DOHH2 (cell line): ENCODE results near the gene MED12L.
"Not testable (repeated sequence)": the region's sequence is repeated elsewhere in the genome, so short reads cannot be mapped to it uniquely, and the experiment has no call there.

Experiments used
- H3F3A ChIP-seq: fragments of 200-600 bp; sonication (generic), shearing (Covaris generic); 2 replicates; pipeline ENCODE4 v1.6.0; 2016; ENCODE audit warnings: antibody characterized with exemption, mild to moderate bottlenecking; ENCODE audit not compliant: control insufficient read depth, insufficient read depth
- H3K27ac ChIP-seq: fragments of 200-600 bp; sonication (generic); 2 replicates; pipeline ENCODE4 v1.5.1; 2014; ENCODE audit warnings: low read depth, mild to moderate bottlenecking, low read length, moderate library complexity
- H3K27me3 ChIP-seq: fragments of 200-600 bp; sonication (generic); 2 replicates; pipeline ENCODE4 v1.6.1; 2014; ENCODE audit warnings: mild to moderate bottlenecking, low read length, mixed read lengths; ENCODE audit not compliant: control insufficient read depth
- H3K36me3 ChIP-seq: fragments of 200-600 bp; sonication (generic); 2 replicates; pipeline ENCODE4 v1.6.1; 2014; ENCODE audit warnings: mild to moderate bottlenecking, low read length, moderate library complexity, mixed read lengths; ENCODE audit not compliant: control insufficient read depth
- H3K4me1 ChIP-seq: fragments of 200-600 bp; sonication (generic); 2 replicates; pipeline ENCODE4 v1.6.1; 2014; ENCODE audit warnings: mild to moderate bottlenecking, low read length, mixed read lengths; ENCODE audit not compliant: control insufficient read depth
- H3K4me2 ChIP-seq: fragments of 200-600 bp; sonication (generic); 2 replicates; pipeline ENCODE4 v1.6.0; 2014; ENCODE audit warnings: mild to moderate bottlenecking, low read length, moderate library complexity
- H3K4me3 ChIP-seq: fragments of 200-600 bp; sonication (generic); 2 replicates; pipeline ENCODE4 v1.5.1; 2014; ENCODE audit warnings: mild to moderate bottlenecking, low read length, mixed read lengths
- H3K79me2 ChIP-seq: fragments of 200-600 bp; sonication (generic); 2 replicates; pipeline ENCODE4 v1.6.1; 2014; ENCODE audit warnings: mild to moderate bottlenecking, low read length, mixed read lengths; ENCODE audit not compliant: control insufficient read depth
- H3K9me2 ChIP-seq: fragments of 200-600 bp; sonication (generic); replicated peaks from 2 replicates; pipeline ENCODE4 v1.6.1; 2014; ENCODE audit warnings: mild to moderate bottlenecking, low read length, mixed read lengths; ENCODE audit not compliant: control insufficient read depth
- H3K9me3 ChIP-seq: fragments of 200-600 bp; sonication (generic); 2 replicates; pipeline ENCODE4 v1.6.1; 2014; ENCODE audit warnings: antibody characterized with exemption, low read length, mixed read lengths; ENCODE audit not compliant: control insufficient read depth, insufficient read depth
- H4K20me1 ChIP-seq: fragments of 200-600 bp; sonication (generic); 2 replicates; pipeline ENCODE4 v1.6.0; 2014; ENCODE audit warnings: low read depth, mild to moderate bottlenecking, antibody characterized with exemption, low read length, moderate library complexity; ENCODE audit not compliant: control insufficient read depth, insufficient read depth
- EZH2phosphoT487 ChIP-seq: fragments of 200-600 bp; sonication (generic); IDR thresholded peaks from 2 replicates; pipeline ENCODE4 v1.6.1; 2017; ENCODE audit warnings: borderline replicate concordance, mild to moderate bottlenecking, antibody characterized with exemption, low read length, moderate library complexity, mixed read lengths
- TF ChIP-seq, protein P1 (sequence below): fragments of 200-600 bp; sonication (generic); IDR thresholded peaks from one replicate; pipeline ENCODE4 v1.5.1; 2014; ENCODE audit warnings: antibody characterized with exemption, mild to moderate bottlenecking, low read depth, low read length; ENCODE audit not compliant: poor library complexity, severe bottlenecking

The MED12L gene

DNA sequence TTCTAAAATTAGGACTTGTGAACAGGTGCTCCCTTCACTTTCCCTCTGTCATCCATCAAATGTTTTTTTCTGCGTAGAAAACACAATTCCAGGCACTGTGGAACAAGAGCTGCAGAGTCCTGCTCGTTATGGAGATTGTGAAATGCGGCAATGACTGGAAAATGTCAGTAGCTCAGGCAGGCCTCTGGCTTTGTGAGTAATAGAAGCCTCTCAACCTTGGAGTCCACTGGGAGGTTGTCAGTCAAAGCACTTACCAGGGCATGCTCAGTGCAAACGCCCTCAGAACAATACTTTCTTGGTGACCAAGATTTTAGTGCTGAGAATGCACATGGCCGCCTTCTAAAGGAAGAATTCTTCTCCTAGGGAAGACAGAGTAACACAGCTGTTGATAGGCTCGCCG lies 26.7 kb upstream of the MED12L start:
- TF ChIP-seq, protein P1, sequence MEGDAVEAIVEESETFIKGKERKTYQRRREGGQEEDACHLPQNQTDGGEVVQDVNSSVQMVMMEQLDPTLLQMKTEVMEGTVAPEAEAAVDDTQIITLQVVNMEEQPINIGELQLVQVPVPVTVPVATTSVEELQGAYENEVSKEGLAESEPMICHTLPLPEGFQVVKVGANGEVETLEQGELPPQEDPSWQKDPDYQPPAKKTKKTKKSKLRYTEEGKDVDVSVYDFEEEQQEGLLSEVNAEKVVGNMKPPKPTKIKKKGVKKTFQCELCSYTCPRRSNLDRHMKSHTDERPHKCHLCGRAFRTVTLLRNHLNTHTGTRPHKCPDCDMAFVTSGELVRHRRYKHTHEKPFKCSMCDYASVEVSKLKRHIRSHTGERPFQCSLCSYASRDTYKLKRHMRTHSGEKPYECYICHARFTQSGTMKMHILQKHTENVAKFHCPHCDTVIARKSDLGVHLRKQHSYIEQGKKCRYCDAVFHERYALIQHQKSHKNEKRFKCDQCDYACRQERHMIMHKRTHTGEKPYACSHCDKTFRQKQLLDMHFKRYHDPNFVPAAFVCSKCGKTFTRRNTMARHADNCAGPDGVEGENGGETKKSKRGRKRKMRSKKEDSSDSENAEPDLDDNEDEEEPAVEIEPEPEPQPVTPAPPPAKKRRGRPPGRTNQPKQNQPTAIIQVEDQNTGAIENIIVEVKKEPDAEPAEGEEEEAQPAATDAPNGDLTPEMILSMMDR, result no peak
- TF ChIP-seq EZH2phosphoT487, result no peak
- Histone ChIP-seq H3K4me3 (no peak overlapping the region), H3K9me3 (no peaks in the 10 kb centered on the region), H3F3A (no peaks in the 10 kb centered on the region), H3K9me2 (no peaks in the 10 kb centered on the region), H3K36me3 (no peaks in the 10 kb centered on the region), H3K4me1 (no peaks in the 10 kb centered on the region), H3K4me2 (no peak overlapping the region), H3K27me3 (peaks cover 12% of the 10 kb centered on the region), H3K27ac (no peak overlapping the region), H3K79me2 (no peaks in the 10 kb centered on the region), H4K20me1 (no peaks in the 10 kb centered on the region)

DNA sequence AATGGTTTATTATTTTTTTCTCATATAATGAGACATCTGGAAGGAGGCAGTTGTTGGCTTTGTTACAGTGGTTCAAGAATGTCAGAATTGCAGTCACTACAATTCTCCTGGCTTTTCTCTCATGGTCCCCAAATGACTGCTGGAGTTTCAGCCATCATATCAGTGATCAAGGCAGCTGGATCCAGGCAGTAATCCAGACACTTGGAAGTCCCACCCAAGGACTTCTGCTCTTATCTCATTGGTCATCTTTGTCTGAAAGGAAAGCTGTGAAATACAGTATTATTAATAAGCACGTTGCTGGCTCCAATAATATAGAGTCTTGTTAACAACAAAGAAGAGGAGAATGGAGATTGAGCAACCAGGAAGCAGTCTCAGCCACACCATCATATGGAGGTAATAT lies 22.9 kb upstream of the MED12L start:
- Histone ChIP-seq H3K9me3 (no peaks in the 10 kb centered on the region), H3K27me3 (0 out of 2 replicates have a peak, but pooled peaks cover 5% of the 10 kb centered on the region), H3K9me2 (no peaks in the 10 kb centered on the region), H3K36me3 (no peaks in the 10 kb centered on the region), H3K79me2 (no peaks in the 10 kb centered on the region), H3K4me3 (no peak overlapping the region), H3K27ac (no peak overlapping the region), H3K4me1 (no peaks in the 10 kb centered on the region), H3K4me2 (no peak overlapping the region), H3F3A (no peaks in the 10 kb centered on the region), H4K20me1 (no peaks in the 10 kb centered on the region)
- TF ChIP-seq, protein P1, result no peak
- no peak for TF ChIP-seq EZH2phosphoT487

DNA sequence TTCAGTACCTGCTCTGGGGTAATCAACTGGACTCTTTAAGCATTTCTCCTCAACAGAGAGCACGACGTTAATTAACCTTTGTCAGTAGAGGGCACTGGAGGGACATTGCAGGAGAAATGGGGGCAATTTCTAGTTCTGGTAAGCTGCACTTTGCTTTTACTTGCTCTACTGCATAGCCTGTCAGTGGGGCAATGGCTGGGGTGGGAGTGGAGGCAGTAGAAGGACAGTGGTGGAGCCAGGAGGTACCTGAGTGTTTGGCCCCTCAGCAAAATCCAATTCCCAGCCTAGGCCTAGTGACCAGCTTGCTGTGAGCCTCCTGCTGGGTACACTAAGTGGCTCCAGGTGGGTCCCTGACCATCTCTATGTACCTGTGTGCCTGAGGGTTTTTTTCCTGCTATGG lies 18.3 kb upstream of the MED12L start:
- Histone ChIP-seq H3F3A (no peaks in the 10 kb centered on the region), H3K27ac (no peak overlapping the region), H3K4me1 (no peaks in the 10 kb centered on the region), H3K9me3 (no peaks in the 10 kb centered on the region), H3K79me2 (no peaks in the 10 kb centered on the region), H3K9me2 (no peaks in the 10 kb centered on the region), H3K4me3 (no peak overlapping the region), H3K4me2 (no peak overlapping the region), H3K27me3 (peaks cover 3% of the 10 kb centered on the region; the same call in 1 of the 2 replicates), H3K36me3 (no peaks in the 10 kb centered on the region), H4K20me1 (no peaks in the 10 kb centered on the region)
- TF ChIP-seq, protein P1, result peak; percentile 58
- no peak for TF ChIP-seq EZH2phosphoT487

DNA sequence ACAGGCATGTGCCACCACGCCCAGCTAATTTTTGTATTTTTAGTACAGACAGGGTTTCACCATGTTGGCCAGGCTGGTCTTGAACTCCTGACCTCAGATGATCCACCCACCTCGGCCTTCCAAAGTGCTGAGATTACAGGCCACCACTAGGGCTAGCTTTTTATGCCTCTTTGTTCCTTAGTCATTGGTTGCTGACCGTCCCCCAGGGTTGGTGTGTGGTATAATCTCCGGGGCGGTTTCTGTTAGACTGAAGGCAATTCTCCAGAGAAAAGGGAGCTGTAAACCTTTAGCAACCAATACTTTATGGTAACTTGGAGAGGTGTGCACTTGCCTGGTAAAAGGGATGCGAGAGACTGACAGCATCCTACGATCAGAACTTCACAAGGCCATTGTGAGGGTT lies 12.6 kb upstream of the MED12L start:
- H3K9me2 ChIP-seq, H3K4me2 ChIP-seq, H3F3A ChIP-seq, H3K36me3 ChIP-seq, H3K27ac ChIP-seq, H3K4me3 ChIP-seq, H3K27me3 ChIP-seq, H4K20me1 ChIP-seq, H3K9me3 ChIP-seq, H3K79me2 ChIP-seq, H3K4me1 ChIP-seq: not testable (repeated sequence)
